HepG2 (cell line): ENCODE measurements around the gene PSENEN. TPM values are rescaled to one million over a fixed set of nuclear protein-coding genes. Genes with fewer than 3 reads are reported as not detected.

Experiments
- ATAC-seq: fragments of 200-7000 bp; cut with Tn5 transposase; 3 replicates; pipeline ENCODE4 v1.9.1; 2020; ENCODE audit warnings: mild to moderate bottlenecking, moderate library complexity
- BruUV-seq: library from RNA; stranded (reverse); fragments of 400-500 nt; replicated peaks from 2 replicates; lab custom pipeline; 2021; lab: Mats Ljungman, UMichigan
- CTCF ChIA-PET: fragments of 300-600 bp; formaldehyde crosslinking; extraction: SDS; loops from one replicate; lab custom pipeline; 2021; ENCODE audit warnings: low total read pairs, inconsistent platforms, low intra/inter-chr PET ratio; lab: Yijun Ruan, JAX
- POLR2A ChIA-PET: fragments of 350-600 bp; sonication (Branson Sonifier 250); formaldehyde crosslinking; loops from one replicate; lab custom pipeline; 2020; ENCODE audit warnings: antibody characterized with exemption, inconsistent platforms; lab: Yijun Ruan, JAX
- DNase-seq: peaks from one replicate; pipeline ENCODE4 v3.0.0-alpha.2; 2015; ENCODE audit warnings: low spot score
- FAIRE-seq: peaks from 3 replicates; lab custom pipeline; 2011; peaks lifted over from hg19 to GRCh38; lab: Jason Lieb, UNC
- H2AFZ ChIP-seq: one replicate; pipeline ENCODE4 v1.6.1; 2011; ENCODE audit warnings: low read length, inconsistent platforms
- H3K27ac ChIP-seq: fragments of 300-600 bp; 3 replicates; pipeline ENCODE4 v1.8.0; 2011; ENCODE audit warnings: mixed run types, mild to moderate bottlenecking, mixed read lengths, low read length, inconsistent platforms; ENCODE audit not compliant: insufficient read depth; ENCODE audit errors: extremely low read length
- H3K27me3 ChIP-seq, 2 experiments: fragments of 200-600 bp in 1 of 2; 2 replicates in 1 of 2; 3 replicates in 1 of 2; pipeline versions ENCODE4 v1.6.0 to v1.8.0; 2011; ENCODE audit warnings: low read length in 2 of 2, mild to moderate bottlenecking in 2 of 2, moderate library complexity in 2 of 2, inconsistent platforms in 1 of 2; ENCODE audit not compliant: insufficient read depth in 2 of 2, control insufficient read depth in 1 of 2
- H3K36me3 ChIP-seq, 2 experiments: fragments of 200-600 bp in 1 of 2; replicated peaks in 1 of 2; 2 replicates in 1 of 2; 3 replicates in 1 of 2; pipeline versions ENCODE4 v1.5.1 to v1.8.0; 2011; ENCODE audit warnings: low read length in 2 of 2, inconsistent platforms in 1 of 2; ENCODE audit not compliant: insufficient read depth in 2 of 2, control insufficient read depth in 1 of 2
- H3K4me1 ChIP-seq: 2 replicates; pipeline ENCODE4 v1.5.1; 2012; ENCODE audit warnings: low read length, inconsistent platforms; ENCODE audit not compliant: insufficient read depth
- H3K4me2 ChIP-seq: 2 replicates; pipeline ENCODE4 v1.6.0; 2011; ENCODE audit warnings: low read depth, low read length, inconsistent platforms
- H3K4me3 ChIP-seq, 3 experiments: fragments of 200-600 bp in 1 of 3; sonication (generic), shearing (Covaris generic) in 1 of 3; replicated peaks in 1 of 3; 2 replicates each; pipeline ENCODE4 v1.5.1; 2011 to 2016; ENCODE audit warnings: low read length in 3 of 3, inconsistent platforms in 2 of 3, low read depth in 2 of 3, mild to moderate bottlenecking in 2 of 3, control low read depth in 1 of 3, mixed read lengths in 1 of 3; ENCODE audit not compliant: insufficient read depth in 1 of 3
- H3K79me2 ChIP-seq: one replicate; pipeline ENCODE4 v1.6.1; 2011; ENCODE audit warnings: low read length, inconsistent platforms; ENCODE audit not compliant: insufficient read depth
- H3K9ac ChIP-seq: 2 replicates; pipeline ENCODE4 v1.6.0; 2011; ENCODE audit warnings: mild to moderate bottlenecking, low read depth, low read length, inconsistent platforms; ENCODE audit not compliant: insufficient read depth
- H3K9me3 ChIP-seq: 2 replicates; pipeline ENCODE4 v1.5.1; 2012; ENCODE audit warnings: mild to moderate bottlenecking, low read length
- H4K20me1 ChIP-seq: 2 replicates; pipeline ENCODE4 v1.6.0; 2011; ENCODE audit warnings: inconsistent platforms, mild to moderate bottlenecking, low read length, moderate library complexity; ENCODE audit not compliant: insufficient read depth
- BRF2 ChIP-seq: sonication (generic); formaldehyde crosslinking; IDR thresholded peaks from 2 replicates; pipeline ENCODE4 v1.8.1; 2022; ENCODE audit warnings: mild to moderate bottlenecking, missing genetic modification reagents
- GMEB2 ChIP-seq: IDR thresholded peaks from 2 replicates; pipeline ENCODE4 v1.6.1; 2016; ENCODE audit warnings: missing biosample characterization, missing genetic modification reagents, low read depth
- MTA3 ChIP-seq: sonication (generic); formaldehyde crosslinking; IDR thresholded peaks from 2 replicates; pipeline ENCODE4 v1.4.0; 2020; ENCODE audit warnings: missing genetic modification reagents
- SNAPC2 ChIP-seq: sonication (generic); formaldehyde crosslinking; IDR thresholded peaks from 2 replicates; pipeline ENCODE4 v1.8.1; 2022; ENCODE audit warnings: mild to moderate bottlenecking, missing genetic modification reagents
- USF2 ChIP-seq, 2 experiments: sonication (generic) in 1 of 2; formaldehyde crosslinking in 1 of 2; IDR thresholded peaks; 2 replicates each; pipeline versions ENCODE4 v1.5.1 to v1.6.1; 2011 to 2020; ENCODE audit warnings: borderline replicate concordance in 1 of 2, low read depth in 1 of 2, low read length in 1 of 2, mild to moderate bottlenecking in 1 of 2, missing genetic modification reagents in 1 of 2, moderate library complexity in 1 of 2
- ZNF235 ChIP-seq: sonication (generic); formaldehyde crosslinking; IDR thresholded peaks from 2 replicates; pipeline ENCODE4 v1.8.1; 2023; ENCODE audit warnings: mild to moderate bottlenecking, missing genetic modification reagents, borderline replicate concordance
- ZNF282 ChIP-seq: fragments of 450-650 bp; IDR thresholded peaks from 2 replicates; pipeline ENCODE4 v1.6.1; 2018; ENCODE audit not compliant: partially characterized antibody
- ZNF512B ChIP-seq: sonication (generic); formaldehyde crosslinking; IDR thresholded peaks from 2 replicates; pipeline ENCODE4 v1.5.1; 2020; ENCODE audit warnings: missing genetic modification reagents, mild to moderate bottlenecking, borderline replicate concordance
- ZSCAN29 ChIP-seq: sonication (generic); formaldehyde crosslinking; conservative IDR thresholded peaks from 2 replicates; pipeline ENCODE4 v1.4.0; 2020; ENCODE audit warnings: mild to moderate bottlenecking, missing genetic modification reagents
- ZSCAN31 ChIP-seq: sonication (generic); formaldehyde crosslinking; IDR thresholded peaks from 2 replicates; pipeline ENCODE4 v1.5.0; 2020; ENCODE audit warnings: low read depth, mild to moderate bottlenecking, missing genetic modification reagents
- WGBS: methylation state at CpG from one replicate; pipeline ENCODE4 v1.1.6; 2017; ENCODE audit warnings: low lambda C conversion rate; 5-methylcytosine and 5-hydroxymethylcytosine counted together
- in situ Hi-C: cut with HindIII; loops from 2 replicates; pipeline ENCODE4 v1.10.0; 2017; ENCODE audit warnings: low pct_unique_long_range_greater_than_20kb; ENCODE audit not compliant: extremely low pct_ligation_motif_present
- intact Hi-C: fragments of 100-400 bp; cut with micrococcal nuclease; formaldehyde crosslinking; loops from one replicate; pipeline ENCODE4 v1.10.0; 2022; ENCODE audit not compliant: unreplicated experiment
- polyA plus RNA-seq, 8 experiments: library from polyadenylated mRNA; depleted of rRNA in 3 of 8; stranded (reverse) in 7 of 8; unstranded in 1 of 8; fragments of >200 nt; fragmentation: Illumina TruSeq in 4 of 8; extraction: Trizol in 4 of 8; gene quantifications; 2 replicates each; pipeline versions ENCODE4 v1.2.1 to v1.2.3, GENCODE V29; 2011 to 2016; ENCODE audit warnings: low read depth in 4 of 8, missing spikeins in 1 of 8, mixed read lengths in 1 of 8; ENCODE audit not compliant: insufficient read depth in 1 of 8
- total RNA-seq, 5 experiments: library from RNA; depleted of rRNA; stranded (reverse); fragments of >200 nt; fragmentation: Illumina TruSeq; extraction: Trizol; gene quantifications; 2 replicates each; pipeline ENCODE4 v1.2.3, GENCODE V29; 2016; ENCODE audit warnings: low read depth in 1 of 5

The PSENEN gene
- total and polyA plus RNA-seq, 2 of the 13 experiments (the other 11 are each of a cell fraction or from before 2014, with no cell fraction given), result 16.9 to 34.2 TPM

- intact Hi-C loops, result no loop called here
- POLR2A ChIA-PET, result interaction anchor here (5.0 kb wide), 1 partner anchor 11 kb away, joined by 23 read pairs; no protein-coding TSS in a partner anchor
- TF ChIP-seq ZSCAN31 (no peak), ZNF235 (CRISPR knock-in tag) (no peak), MTA3 (CRISPR knock-in tag) (no peak), SNAPC2 (CRISPR knock-in tag) (no peak), ZNF512B (CRISPR knock-in tag) (no peak), USF2 (IDR thresholded peaks at IDR 0.05; ENCODE audit: low read depth, low read length) (no peak), USF2 (CRISPR knock-in tag; IDR thresholded peaks at IDR 0.05; ENCODE audit: borderline replicate concordance) (no peak), BRF2 (no peak), ZNF282 (no peak), GMEB2 (no peak), ZSCAN29 (CRISPR knock-in tag) (no peak)
These were observed 31.5 kb upstream of the PSENEN start for GRCh38 chr19:35713904-35714495.

More at GRCh38 chr19:35713904-35714495, 31.5 kb upstream of the PSENEN start:
- no peaks in the 10 kb centered on the region for H3K9me3 ChIP-seq
- WGBS, result 87% methylated on average over 11 of the region's 12 CpGs
- no peaks in the 10 kb centered on the region for H3K36me3 ChIP-seq
- in situ Hi-C loops, result no loop called here
- ATAC-seq (no peak), DNase-seq (no peak), FAIRE-seq (no peak)
- CTCF ChIA-PET, result interaction anchor here (7.0 kb wide), 1 partner anchor 20 kb away, joined by 201 read pairs; no protein-coding TSS in a partner anchor
- H3K4me2 ChIP-seq, result no peak overlapping the region
- H3K4me3 ChIP-seq, result no peak overlapping the region
- no peak overlapping the region for H3K27ac ChIP-seq
- H2AFZ ChIP-seq, result no peak overlapping the region
- BruUV-seq, result no TSS peak
- no peak overlapping the region for H3K9ac ChIP-seq
- H3K79me2 ChIP-seq, result peaks cover 8% of the 10 kb centered on the region
- peaks cover 6% of the 10 kb centered on the region for H4K20me1 ChIP-seq
- H3K27me3 ChIP-seq, result no peaks in the 10 kb centered on the region
- peaks cover 24% of the 10 kb centered on the region for H3K4me1 ChIP-seq
